Osteocyte (in vitro differentiated cells): ENCODE measurements around the gene EVI5L. TPM values are rescaled to one million over a fixed set of nuclear protein-coding genes. Genes with fewer than 3 reads are reported as not detected.

Experiments
- DNase-seq: peaks from one replicate; pipeline ENCODE4 v3.0.0; 2021; ENCODE audit warnings: mixed read lengths; ENCODE audit not compliant: unreplicated experiment; ENCODE audit errors: extremely low spot score
- H3K27ac Mint-ChIP-seq: one replicate; pipeline ENCODE4 v1.8.0; 2021; ENCODE audit warnings: mild to moderate bottlenecking, mixed read lengths; ENCODE audit not compliant: unreplicated experiment
- H3K27me3 Mint-ChIP-seq: one replicate; pipeline ENCODE4 v1.8.0; 2021; ENCODE audit warnings: mixed read lengths; ENCODE audit not compliant: unreplicated experiment
- H3K36me3 Mint-ChIP-seq: one replicate; pipeline ENCODE4 v1.8.0; 2021; ENCODE audit warnings: mixed read lengths; ENCODE audit not compliant: unreplicated experiment
- H3K4me1 Mint-ChIP-seq: one replicate; pipeline ENCODE4 v1.8.0; 2021; ENCODE audit warnings: mixed read lengths; ENCODE audit not compliant: unreplicated experiment
- H3K4me3 Mint-ChIP-seq: one replicate; pipeline ENCODE4 v1.8.0; 2021; ENCODE audit warnings: mild to moderate bottlenecking, moderate library complexity, mixed read lengths; ENCODE audit not compliant: unreplicated experiment
- H3K9me3 Mint-ChIP-seq: one replicate; pipeline ENCODE4 v1.8.0; 2021; ENCODE audit warnings: mixed read lengths; ENCODE audit not compliant: unreplicated experiment
- CTCF ChIP-seq: fragments of 200-600 bp; sonication (generic); IDR thresholded peaks from 2 replicates; pipeline ENCODE4 v1.5.0; 2021; ENCODE audit warnings: antibody characterized with exemption, mild to moderate bottlenecking, moderate library complexity
- total RNA-seq: library from RNA; stranded (reverse); gene quantifications from 2 replicates; pipeline ENCODE4 v1.2.1, GENCODE V29; 2021

The EVI5L gene
- total RNA-seq, 1 donor from 2014 or later: 27.6 TPM

- H3K27ac Mint-ChIP-seq: no peak overlapping the region
- H3K9me3 Mint-ChIP-seq: no peaks in the 10 kb centered on the region
- peaks cover 15% of the 10 kb centered on the region for H3K36me3 Mint-ChIP-seq
- no peak for TF ChIP-seq CTCF
- no peak overlapping the region for H3K4me3 Mint-ChIP-seq
- peaks cover 2% of the 10 kb centered on the region for H3K27me3 Mint-ChIP-seq
- peaks cover 6% of the 10 kb centered on the region for H3K4me1 Mint-ChIP-seq
- DNase-seq: no peak
These were observed 81.6 kb downstream of the EVI5L start for GRCh38 chr19:7911508-7912143.

DNA sequence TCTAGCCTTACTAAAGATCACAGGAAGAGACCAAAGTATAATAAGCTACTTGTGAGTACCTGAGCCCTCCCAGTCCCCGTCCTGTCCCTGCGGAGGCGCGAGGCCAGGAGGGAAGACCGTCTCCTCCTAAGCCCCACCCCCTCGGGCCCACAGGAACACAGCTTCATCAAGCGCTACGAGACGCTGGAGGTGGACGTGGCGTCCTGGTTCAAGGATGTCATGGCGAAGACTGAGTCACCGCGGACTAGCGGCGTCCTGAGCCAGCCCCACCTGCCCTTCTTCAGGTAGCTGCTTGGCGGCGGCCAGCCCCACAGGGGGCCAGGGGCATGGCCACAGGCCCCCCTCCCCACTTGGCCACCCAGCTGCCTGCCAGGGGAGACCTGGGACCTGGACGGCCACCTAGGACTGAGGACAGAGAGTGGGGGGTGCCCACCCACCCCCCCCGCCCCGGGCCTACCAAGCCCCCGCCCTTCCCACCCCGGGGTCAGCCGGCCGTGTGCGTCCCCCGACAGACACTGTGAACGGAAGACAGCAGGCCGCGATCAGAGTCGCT, 82.2 kb downstream of the EVI5L start:
- Mint-ChIP-seq H3K9me3 (no peaks in the 10 kb centered on the region), H3K4me1 (peaks cover 6% of the 10 kb centered on the region), H3K27ac (no peak overlapping the region), H3K36me3 (peaks cover 15% of the 10 kb centered on the region), H3K4me3 (no peak overlapping the region), H3K27me3 (peaks cover 6% of the 10 kb centered on the region)
- TF ChIP-seq CTCF: no peak
- no peak for DNase-seq

DNA sequence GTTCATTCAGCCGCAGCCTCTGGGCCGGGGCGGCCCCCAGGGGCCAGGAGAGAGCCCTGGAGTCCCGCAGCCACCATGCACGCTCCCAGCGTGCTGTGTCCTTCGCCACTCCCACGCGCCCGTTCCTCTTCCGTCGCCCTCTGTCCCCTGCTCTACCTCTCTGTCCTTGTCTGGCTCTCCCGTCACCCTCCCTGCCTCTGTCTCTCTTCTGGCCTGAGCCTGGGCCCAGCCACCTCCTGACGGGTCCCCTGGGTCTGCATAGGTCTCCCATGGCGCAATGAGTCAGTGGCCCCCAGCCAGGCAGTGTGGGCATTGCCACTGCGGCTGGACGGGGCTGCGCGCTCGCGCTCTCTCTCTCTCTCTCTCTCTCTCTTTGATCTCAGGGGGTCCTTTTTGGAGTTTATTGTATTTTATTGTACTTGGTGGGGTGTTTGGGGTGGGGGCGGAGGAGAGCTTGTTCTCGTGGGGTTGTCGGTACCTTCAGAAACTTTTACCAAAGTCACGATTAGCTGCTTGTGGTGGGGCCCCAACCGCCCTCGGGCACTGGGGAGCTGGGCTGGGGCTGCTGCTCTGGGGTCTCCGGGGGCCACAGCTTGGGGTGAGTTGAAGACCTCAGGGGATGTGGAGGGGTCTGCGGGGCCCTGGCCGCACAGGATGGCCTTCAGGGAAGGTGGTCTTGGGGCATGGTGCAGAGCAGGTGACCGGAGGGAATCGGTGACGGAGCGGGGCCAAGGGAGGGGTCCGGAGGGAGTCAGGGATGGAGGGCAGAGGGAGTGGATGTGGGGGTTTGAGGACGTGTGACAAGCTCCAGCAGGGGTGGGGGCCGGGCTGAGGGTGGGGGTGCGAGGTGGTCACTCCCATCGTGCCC, 82.9 kb downstream of the EVI5L start:
- peaks cover 7% of the 10 kb centered on the region for H3K4me1 Mint-ChIP-seq
- H3K9me3 Mint-ChIP-seq: no peaks in the 10 kb centered on the region
- no peak for DNase-seq
- H3K36me3 Mint-ChIP-seq: peaks cover 15% of the 10 kb centered on the region
- peaks cover 6% of the 10 kb centered on the region for H3K27me3 Mint-ChIP-seq
- H3K27ac Mint-ChIP-seq: no peak overlapping the region
- no peak overlapping the region for H3K4me3 Mint-ChIP-seq
- no peak for TF ChIP-seq CTCF

GRCh38 chr19:7913652-7914051, 83.6 kb downstream of the EVI5L start:
- no peak overlapping the region for H3K27ac Mint-ChIP-seq
- H3K36me3 Mint-ChIP-seq: peaks cover 15% of the 10 kb centered on the region
- no peaks in the 10 kb centered on the region for H3K9me3 Mint-ChIP-seq
- DNase-seq: no peak
- peaks cover 7% of the 10 kb centered on the region for H3K4me1 Mint-ChIP-seq
- no peak for TF ChIP-seq CTCF
- H3K27me3 Mint-ChIP-seq: peaks cover 6% of the 10 kb centered on the region
- no peak overlapping the region for H3K4me3 Mint-ChIP-seq

DNA sequence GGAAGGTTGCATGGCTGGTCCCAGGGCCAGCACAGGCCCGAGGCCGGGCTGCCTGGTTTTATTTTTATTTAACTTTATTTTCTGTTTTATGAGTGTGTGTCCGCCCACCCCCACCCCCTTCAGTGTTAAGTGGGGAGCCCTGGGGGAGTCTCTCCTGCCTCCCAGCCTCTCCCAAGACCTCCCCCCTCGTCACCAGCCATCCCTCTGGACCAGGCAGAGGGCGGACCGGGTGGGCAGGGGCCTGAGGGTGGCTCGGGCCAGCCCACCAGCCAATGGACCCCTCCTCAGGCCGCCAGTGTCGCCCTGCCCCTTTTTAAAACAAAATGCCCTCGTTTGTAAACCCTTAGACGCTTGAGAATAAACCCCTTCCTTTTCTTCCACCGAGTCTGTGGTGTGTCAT, 84.1 kb downstream of the EVI5L start:
- TF ChIP-seq CTCF: no peak
- Mint-ChIP-seq H3K9me3 (no peaks in the 10 kb centered on the region), H3K4me1 (peaks cover 7% of the 10 kb centered on the region), H3K4me3 (no peak overlapping the region), H3K27me3 (peaks cover 6% of the 10 kb centered on the region), H3K36me3 (peaks cover 15% of the 10 kb centered on the region), H3K27ac (no peak overlapping the region)
- DNase-seq: no peak
